HepG2 (cell line): Measurements from ENCODE around the gene KDM8. TPM values are rescaled to one million over a fixed set of nuclear protein-coding genes. Genes with fewer than 3 reads are reported as not detected.

Experiments
- ATAC-seq: fragments of 200-7000 bp; cut with Tn5 transposase; 3 replicates; pipeline ENCODE4 v1.9.1; 2020; ENCODE audit warnings: mild to moderate bottlenecking, moderate library complexity
- BruUV-seq: library from RNA; stranded (reverse); fragments of 400-500 nt; replicated peaks from 2 replicates; lab custom pipeline; 2021; lab: Mats Ljungman, UMichigan
- CTCF ChIA-PET: fragments of 300-600 bp; formaldehyde crosslinking; extraction: SDS; loops from one replicate; lab custom pipeline; 2021; ENCODE audit warnings: low total read pairs, inconsistent platforms, low intra/inter-chr PET ratio; lab: Yijun Ruan, JAX
- POLR2A ChIA-PET: fragments of 350-600 bp; sonication (Branson Sonifier 250); formaldehyde crosslinking; loops from one replicate; lab custom pipeline; 2020; ENCODE audit warnings: antibody characterized with exemption, inconsistent platforms; lab: Yijun Ruan, JAX
- DNase-seq: peaks from one replicate; pipeline ENCODE4 v3.0.0-alpha.2; 2015; ENCODE audit warnings: low spot score
- FAIRE-seq: peaks from 3 replicates; lab custom pipeline; 2011; peaks lifted over from hg19 to GRCh38; lab: Jason Lieb, UNC
- H2AFZ ChIP-seq: one replicate; pipeline ENCODE4 v1.6.1; 2011; ENCODE audit warnings: low read length, inconsistent platforms
- H3K27ac ChIP-seq: fragments of 300-600 bp; 3 replicates; pipeline ENCODE4 v1.8.0; 2011; ENCODE audit warnings: mixed run types, mild to moderate bottlenecking, mixed read lengths, low read length, inconsistent platforms; ENCODE audit not compliant: insufficient read depth; ENCODE audit errors: extremely low read length
- H3K27me3 ChIP-seq, 2 experiments: fragments of 200-600 bp in 1 of 2; 2 replicates in 1 of 2; 3 replicates in 1 of 2; pipeline versions ENCODE4 v1.6.0 to v1.8.0; 2011; ENCODE audit warnings: low read length in 2 of 2, mild to moderate bottlenecking in 2 of 2, moderate library complexity in 2 of 2, inconsistent platforms in 1 of 2; ENCODE audit not compliant: insufficient read depth in 2 of 2, control insufficient read depth in 1 of 2
- H3K36me3 ChIP-seq, 2 experiments: fragments of 200-600 bp in 1 of 2; replicated peaks in 1 of 2; 2 replicates in 1 of 2; 3 replicates in 1 of 2; pipeline versions ENCODE4 v1.5.1 to v1.8.0; 2011; ENCODE audit warnings: low read length in 2 of 2, inconsistent platforms in 1 of 2; ENCODE audit not compliant: insufficient read depth in 2 of 2, control insufficient read depth in 1 of 2
- H3K4me1 ChIP-seq: 2 replicates; pipeline ENCODE4 v1.5.1; 2012; ENCODE audit warnings: low read length, inconsistent platforms; ENCODE audit not compliant: insufficient read depth
- H3K4me2 ChIP-seq: 2 replicates; pipeline ENCODE4 v1.6.0; 2011; ENCODE audit warnings: low read depth, low read length, inconsistent platforms
- H3K4me3 ChIP-seq, 3 experiments: fragments of 200-600 bp in 1 of 3; sonication (generic), shearing (Covaris generic) in 1 of 3; replicated peaks in 1 of 3; 2 replicates each; pipeline ENCODE4 v1.5.1; 2011 to 2016; ENCODE audit warnings: low read length in 3 of 3, inconsistent platforms in 2 of 3, low read depth in 2 of 3, mild to moderate bottlenecking in 2 of 3, control low read depth in 1 of 3, mixed read lengths in 1 of 3; ENCODE audit not compliant: insufficient read depth in 1 of 3
- H3K79me2 ChIP-seq: one replicate; pipeline ENCODE4 v1.6.1; 2011; ENCODE audit warnings: low read length, inconsistent platforms; ENCODE audit not compliant: insufficient read depth
- H3K9ac ChIP-seq: 2 replicates; pipeline ENCODE4 v1.6.0; 2011; ENCODE audit warnings: mild to moderate bottlenecking, low read depth, low read length, inconsistent platforms; ENCODE audit not compliant: insufficient read depth
- H3K9me3 ChIP-seq: 2 replicates; pipeline ENCODE4 v1.5.1; 2012; ENCODE audit warnings: mild to moderate bottlenecking, low read length
- H4K20me1 ChIP-seq: 2 replicates; pipeline ENCODE4 v1.6.0; 2011; ENCODE audit warnings: inconsistent platforms, mild to moderate bottlenecking, low read length, moderate library complexity; ENCODE audit not compliant: insufficient read depth
- AKNA ChIP-seq: sonication (generic); formaldehyde crosslinking; IDR thresholded peaks from 2 replicates; pipeline ENCODE4 v1.4.0; 2020; ENCODE audit warnings: missing genetic modification reagents, borderline replicate concordance
- ARID4A ChIP-seq: sonication (generic); formaldehyde crosslinking; IDR thresholded peaks from 2 replicates; pipeline ENCODE4 v1.5.0; 2020; ENCODE audit warnings: mild to moderate bottlenecking, missing genetic modification reagents, borderline replicate concordance
- BCL3 ChIP-seq: sonication (generic); formaldehyde crosslinking; IDR thresholded peaks from 2 replicates; pipeline ENCODE4 v1.5.1; 2020; ENCODE audit warnings: mild to moderate bottlenecking, missing genetic modification reagents, moderate library complexity
- FIP1L1 ChIP-seq: fragments of 200-400 bp; formaldehyde crosslinking; IDR thresholded peaks from 2 replicates; pipeline ENCODE4 v1.6.1; 2018; ENCODE audit warnings: low read depth, mild to moderate bottlenecking, low read length, moderate library complexity, borderline replicate concordance; ENCODE audit not compliant: insufficient read depth
- MATR3 ChIP-seq: sonication (generic); formaldehyde crosslinking; IDR thresholded peaks from 2 replicates; pipeline ENCODE4 v1.4.0; 2020; ENCODE audit warnings: missing genetic modification reagents
- ZBTB8A ChIP-seq: sonication (generic); formaldehyde crosslinking; IDR thresholded peaks from 2 replicates; pipeline ENCODE4 v1.4.0; 2020; ENCODE audit warnings: mild to moderate bottlenecking, low read depth, missing genetic modification reagents, borderline replicate concordance
- ZNF317 ChIP-seq: sonication (generic); formaldehyde crosslinking; IDR thresholded peaks from 2 replicates; pipeline ENCODE4 v1.5.0; 2020; ENCODE audit warnings: mild to moderate bottlenecking, missing genetic modification reagents
- ZNF543 ChIP-seq: sonication (generic); formaldehyde crosslinking; IDR thresholded peaks from 2 replicates; pipeline ENCODE4 v1.4.0; 2020; ENCODE audit warnings: mild to moderate bottlenecking, missing genetic modification reagents
- ZNF562 ChIP-seq: sonication (generic); formaldehyde crosslinking; IDR thresholded peaks from 2 replicates; pipeline ENCODE4 v1.8.0; 2022; ENCODE audit warnings: missing genetic modification reagents, borderline replicate concordance
- ZNF644 ChIP-seq: IDR thresholded peaks from 2 replicates; pipeline ENCODE4 v1.6.1; 2016; ENCODE audit warnings: low read depth
- WGBS: methylation state at CpG from one replicate; pipeline ENCODE4 v1.1.6; 2017; ENCODE audit warnings: low lambda C conversion rate; 5-methylcytosine and 5-hydroxymethylcytosine counted together
- in situ Hi-C: cut with HindIII; loops from 2 replicates; pipeline ENCODE4 v1.10.0; 2017; ENCODE audit warnings: low pct_unique_long_range_greater_than_20kb; ENCODE audit not compliant: extremely low pct_ligation_motif_present
- intact Hi-C: fragments of 100-400 bp; cut with micrococcal nuclease; formaldehyde crosslinking; loops from one replicate; pipeline ENCODE4 v1.10.0; 2022; ENCODE audit not compliant: unreplicated experiment
- polyA plus RNA-seq, 8 experiments: library from polyadenylated mRNA; depleted of rRNA in 3 of 8; stranded (reverse) in 7 of 8; unstranded in 1 of 8; fragments of >200 nt; fragmentation: Illumina TruSeq in 4 of 8; extraction: Trizol in 4 of 8; gene quantifications; 2 replicates each; pipeline versions ENCODE4 v1.2.1 to v1.2.3, GENCODE V29; 2011 to 2016; ENCODE audit warnings: low read depth in 4 of 8, missing spikeins in 1 of 8, mixed read lengths in 1 of 8; ENCODE audit not compliant: insufficient read depth in 1 of 8
- total RNA-seq, 5 experiments: library from RNA; depleted of rRNA; stranded (reverse); fragments of >200 nt; fragmentation: Illumina TruSeq; extraction: Trizol; gene quantifications; 2 replicates each; pipeline ENCODE4 v1.2.3, GENCODE V29; 2016; ENCODE audit warnings: low read depth in 1 of 5

Gene KDM8
- total and polyA plus RNA-seq, 2 of the 13 experiments (the other 11 are each of a cell fraction or from before 2014, with no cell fraction given), result 3.3 to 8.6 TPM

- TF ChIP-seq ARID4A (CRISPR knock-in tag) (no peak), MATR3 (no peak)
Observed at GRCh38 chr16:27197004-27197403, 6.3 kb upstream of the KDM8 start (continued).

- no peak for FAIRE-seq
- ChIA-PET CTCF (no interaction called here), POLR2A (no interaction called here)
- no peaks in the 10 kb centered on the region for H3K36me3 ChIP-seq
- no peak overlapping the region for H3K4me2 ChIP-seq
- no TSS peak for BruUV-seq
- H2AFZ ChIP-seq, result peak overlapping the region; percentile 8
- WGBS, result 68% methylated on average over 12 of the region's 12 CpGs
- intact Hi-C loops (no loop called here), in situ Hi-C loops (no loop called here)
- H3K27ac ChIP-seq, result no peak overlapping the region
- no peak for DNase-seq
- 0 out of 2 replicates have a peak, but pooled peaks have one; percentile 13 for TF ChIP-seq ZNF644
- TF ChIP-seq FIP1L1, result no peak
- no peak for TF ChIP-seq ZNF562
- no peak for TF ChIP-seq ZBTB8A (CRISPR knock-in tag)
- no peak for TF ChIP-seq ZNF317 (CRISPR knock-in tag)
- no peak for TF ChIP-seq BCL3 (CRISPR knock-in tag)
- TF ChIP-seq ZNF543 (CRISPR knock-in tag), result no peak
- TF ChIP-seq AKNA, result no peak
- peaks cover 22% of the 10 kb centered on the region for H3K4me1 ChIP-seq
- H3K27me3 ChIP-seq, result no peaks in the 10 kb centered on the region; a peak in 1 of 5 replicates
- no peak for ATAC-seq
- no peaks in the 10 kb centered on the region for H4K20me1 ChIP-seq
- no peaks in the 10 kb centered on the region for H3K9me3 ChIP-seq
- no peak overlapping the region for H3K9ac ChIP-seq
- H3K4me3 ChIP-seq, result no peak overlapping the region
- H3K79me2 ChIP-seq, result no peaks in the 10 kb centered on the region
Observed at GRCh38 chr16:27198451-27199234, 4.7 kb upstream of the KDM8 start.
